ENCODE measurements around the gene ARID3A. TPM values are rescaled to one million over a fixed set of nuclear protein-coding genes. Genes with fewer than 3 reads are reported as not detected.

Gene ARID3A
- total RNA-seq, 4 donors from 2014 or later, result 1.8 to 9.9 (median 7.8) TPM

DNA sequence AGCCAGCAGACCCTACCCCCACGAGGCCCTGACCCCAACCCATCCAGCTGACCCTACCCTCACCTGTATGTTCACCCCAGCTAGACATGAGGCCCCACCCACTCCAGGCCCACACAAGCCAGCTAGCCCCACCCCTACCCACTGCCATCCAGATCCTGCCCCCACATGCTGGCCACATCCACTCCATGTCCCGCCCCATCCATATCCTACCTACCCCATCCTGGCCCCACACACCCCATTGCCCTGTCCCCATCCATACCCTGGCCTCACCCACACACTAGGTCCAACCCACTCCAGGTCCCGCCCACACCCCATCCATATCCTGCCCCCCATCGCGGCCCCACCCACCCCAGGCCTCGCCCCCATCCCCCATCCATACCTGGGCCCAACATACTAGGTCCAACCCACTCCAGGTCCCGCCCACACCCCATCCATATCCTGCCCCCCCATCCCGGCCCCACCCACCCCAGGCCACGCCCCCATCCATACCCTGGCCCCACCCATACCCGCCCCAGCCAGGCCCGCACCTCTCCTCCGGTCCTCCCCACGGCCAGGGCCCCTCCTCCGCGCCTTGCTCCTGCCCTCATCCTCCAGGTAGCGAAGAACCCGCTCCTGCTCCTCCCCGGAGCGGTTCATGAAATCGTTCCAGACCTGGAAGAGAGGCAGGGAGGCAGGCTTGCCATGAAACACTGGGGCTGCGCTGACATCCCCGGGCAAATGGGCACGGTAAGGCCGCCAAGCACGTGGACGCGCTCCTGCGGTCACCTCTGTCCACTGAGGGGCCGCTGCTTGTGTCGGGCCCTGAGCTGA lies 25.3 kb upstream of the ARID3A start:
- in situ Hi-C loops (cut with MboI; ENCODE audit: low sequenced_read_pairs in 4 of 4) (no loop called here), intact Hi-C loops (cut with DNase I; ENCODE audit: low total_unique reads) (no loop called here)
- Histone ChIP-seq H3K4me3 (no peak overlapping the region), H3K27ac (no peak overlapping the region), H3K36me3 (peaks cover 0 to 20% of the 10 kb centered on the region in 2 donors), H3K4me1 (no peaks in the 10 kb centered on the region), H3K9me3 (no peaks in the 10 kb centered on the region), H3K27me3 (no peaks in the 10 kb centered on the region)
- no peak for TF ChIP-seq POLR2A (IDR thresholded peaks at IDR 0.05)
- TF ChIP-seq, protein P1, sequence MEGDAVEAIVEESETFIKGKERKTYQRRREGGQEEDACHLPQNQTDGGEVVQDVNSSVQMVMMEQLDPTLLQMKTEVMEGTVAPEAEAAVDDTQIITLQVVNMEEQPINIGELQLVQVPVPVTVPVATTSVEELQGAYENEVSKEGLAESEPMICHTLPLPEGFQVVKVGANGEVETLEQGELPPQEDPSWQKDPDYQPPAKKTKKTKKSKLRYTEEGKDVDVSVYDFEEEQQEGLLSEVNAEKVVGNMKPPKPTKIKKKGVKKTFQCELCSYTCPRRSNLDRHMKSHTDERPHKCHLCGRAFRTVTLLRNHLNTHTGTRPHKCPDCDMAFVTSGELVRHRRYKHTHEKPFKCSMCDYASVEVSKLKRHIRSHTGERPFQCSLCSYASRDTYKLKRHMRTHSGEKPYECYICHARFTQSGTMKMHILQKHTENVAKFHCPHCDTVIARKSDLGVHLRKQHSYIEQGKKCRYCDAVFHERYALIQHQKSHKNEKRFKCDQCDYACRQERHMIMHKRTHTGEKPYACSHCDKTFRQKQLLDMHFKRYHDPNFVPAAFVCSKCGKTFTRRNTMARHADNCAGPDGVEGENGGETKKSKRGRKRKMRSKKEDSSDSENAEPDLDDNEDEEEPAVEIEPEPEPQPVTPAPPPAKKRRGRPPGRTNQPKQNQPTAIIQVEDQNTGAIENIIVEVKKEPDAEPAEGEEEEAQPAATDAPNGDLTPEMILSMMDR (IDR thresholded peaks at IDR 0.05 in 4 of 5, conservative IDR thresholded peaks at IDR 0.05 in 1 of 5), result no peak
- DNase-seq (no peak), ATAC-seq (no peak)

DNA sequence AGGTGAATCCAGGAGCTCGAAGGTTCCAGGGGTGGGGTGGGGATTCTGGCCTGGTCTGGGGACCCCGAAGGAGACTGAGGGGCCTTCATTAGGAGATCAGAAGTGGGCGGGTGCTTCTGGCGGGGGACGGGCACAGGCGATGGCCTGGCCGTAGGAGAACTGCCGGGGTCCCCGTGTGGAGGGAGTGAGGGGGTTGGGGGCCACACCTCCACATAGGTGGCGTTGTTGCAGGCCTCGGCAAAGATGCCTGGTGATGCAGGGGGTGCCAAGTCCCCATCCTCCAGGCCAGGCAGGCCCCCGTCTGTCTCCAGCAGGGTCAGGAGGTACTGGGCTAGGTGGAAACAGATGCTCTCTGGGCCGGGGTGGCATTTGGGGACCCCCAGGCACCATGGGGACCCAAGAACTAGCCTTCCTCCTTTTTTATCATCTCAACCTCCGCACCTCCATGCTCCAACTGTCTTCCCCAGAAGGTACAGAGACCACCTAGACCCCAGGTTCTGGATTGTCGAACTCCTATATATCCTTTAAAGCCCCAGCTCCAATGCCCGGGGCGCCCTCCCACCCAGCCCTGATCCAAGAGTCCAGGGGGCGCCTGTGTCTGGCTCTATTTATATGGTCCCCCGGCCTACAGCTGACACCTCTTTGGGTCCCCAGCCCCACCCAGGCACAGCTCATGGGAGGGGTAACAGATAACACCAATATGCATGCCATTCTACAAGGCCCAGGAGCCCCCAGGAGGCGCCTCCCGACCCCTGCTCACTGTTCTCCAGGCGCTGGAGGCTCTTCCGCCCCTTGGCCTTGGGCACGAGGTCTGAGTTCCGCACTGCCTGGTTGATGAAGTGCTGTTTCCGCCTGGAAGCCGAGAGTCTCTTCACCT lies 24.4 kb upstream of the ARID3A start:
- intact Hi-C loops (cut with DNase I; ENCODE audit: low total_unique reads), result no loop called here
- Histone ChIP-seq H3K4me3 (no peak overlapping the region), H3K27ac (no peak overlapping the region), H3K9me3 (no peaks in the 10 kb centered on the region), H3K4me1 (no peaks in the 10 kb centered on the region), H3K27me3 (no peaks in the 10 kb centered on the region), H3K36me3 (peaks cover 0 to 20% of the 10 kb centered on the region in 2 donors)
- TF ChIP-seq, protein P1 (IDR thresholded peaks at IDR 0.05 in 4 of 5, conservative IDR thresholded peaks at IDR 0.05 in 1 of 5), result no peak
- no peak for TF ChIP-seq POLR2A (IDR thresholded peaks at IDR 0.05)
- DNase-seq, result no peak
- no peak for ATAC-seq
- in situ Hi-C loops (cut with MboI; ENCODE audit: low sequenced_read_pairs in 4 of 4), result no loop called here

DNA sequence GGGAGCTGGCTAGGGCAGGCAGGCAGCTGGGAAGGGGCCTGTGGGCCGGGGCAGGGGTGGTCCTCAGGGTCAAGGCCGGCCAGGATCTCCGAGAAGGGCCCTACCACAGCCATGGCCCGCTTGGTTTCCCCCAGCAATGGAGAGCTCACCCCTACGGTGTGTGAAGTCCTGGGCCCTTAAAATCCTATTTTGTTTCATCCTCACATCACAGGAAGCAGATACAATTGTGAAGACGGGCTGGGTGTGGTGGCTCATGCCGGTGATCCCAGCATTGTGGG lies 23.8 kb upstream of the ARID3A start:
- in situ Hi-C loops (cut with MboI; ENCODE audit: low sequenced_read_pairs in 4 of 4) (no loop called here), intact Hi-C loops (cut with DNase I; ENCODE audit: low total_unique reads) (no loop called here)
- no peaks in the 10 kb centered on the region for H3K27me3 ChIP-seq
- ATAC-seq (no peak), DNase-seq (no peak)
- H3K36me3 ChIP-seq, result peaks cover 0 to 20% of the 10 kb centered on the region in 2 donors
- no peaks in the 10 kb centered on the region for H3K4me1 ChIP-seq
- no peaks in the 10 kb centered on the region for H3K9me3 ChIP-seq
- TF ChIP-seq, protein P1 (IDR thresholded peaks at IDR 0.05 in 4 of 5, conservative IDR thresholded peaks at IDR 0.05 in 1 of 5), result no peak
- no peak for TF ChIP-seq POLR2A (IDR thresholded peaks at IDR 0.05)
- H3K27ac ChIP-seq, result no peak overlapping the region
- H3K4me3 ChIP-seq, result no peak overlapping the region

DNA sequence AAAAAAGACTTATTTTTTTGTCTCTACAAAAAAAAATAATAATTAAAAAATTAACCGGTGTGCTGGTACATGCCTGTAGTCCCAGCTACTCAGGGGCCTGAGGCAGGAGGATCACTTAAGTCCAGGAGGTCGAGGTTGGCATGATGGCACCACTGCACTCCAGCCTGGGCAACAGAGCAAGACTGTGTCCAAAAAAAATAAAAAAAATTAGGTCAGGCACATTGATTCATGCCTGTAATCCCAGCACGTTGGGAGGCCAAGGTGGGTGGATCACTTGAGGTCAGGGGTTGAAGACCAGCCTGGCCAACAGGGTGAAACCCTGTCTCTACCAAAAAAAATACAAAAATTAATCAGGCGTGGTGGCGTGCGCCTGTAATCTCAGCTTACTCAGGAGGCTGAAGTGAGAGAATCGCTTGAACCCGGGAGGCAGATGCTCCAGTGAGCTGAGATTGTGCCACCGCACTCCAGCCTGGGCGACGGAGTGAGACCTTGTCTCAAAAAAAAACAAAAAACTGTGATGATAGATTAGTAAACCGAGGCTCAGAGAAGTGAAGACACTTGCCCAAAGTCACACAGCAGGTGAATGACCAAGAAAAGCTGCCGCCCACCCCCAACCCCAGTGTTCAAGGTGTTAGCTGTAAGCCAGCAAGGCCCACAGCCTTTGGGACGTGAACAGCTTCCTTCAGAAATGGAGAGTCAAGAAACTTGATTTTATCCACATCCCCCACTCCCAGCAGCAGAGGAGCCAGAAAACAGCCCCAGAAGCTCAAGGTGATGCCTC lies 23.2 kb upstream of the ARID3A start:
- intact Hi-C loops (cut with DNase I; ENCODE audit: low total_unique reads) (no loop called here), in situ Hi-C loops (cut with MboI; ENCODE audit: low sequenced_read_pairs in 4 of 4) (no loop called here)
- Histone ChIP-seq H3K27ac (no peak overlapping the region), H3K9me3 (no peaks in the 10 kb centered on the region), H3K4me3 (no peak overlapping the region), H3K4me1 (no peaks in the 10 kb centered on the region), H3K27me3 (no peaks in the 10 kb centered on the region), H3K36me3 (peaks cover 0 to 20% of the 10 kb centered on the region in 2 donors)
- ATAC-seq, result no peak
- TF ChIP-seq POLR2A (IDR thresholded peaks at IDR 0.05), result no peak
- TF ChIP-seq, protein P1 (IDR thresholded peaks at IDR 0.05 in 4 of 5, conservative IDR thresholded peaks at IDR 0.05 in 1 of 5), result no peak
- DNase-seq, result no peak

All from gastrocnemius medialis (tissue), 4 donors.